Measurements from ENCODE around the gene ACAP1. TPM values are rescaled to one million over a fixed set of nuclear protein-coding genes. Genes with fewer than 3 reads are reported as not detected.
A peak's percentile ranks its signal among the peaks of the same experiment; 100 is the strongest.

Gene ACAP1
- total RNA-seq, 1 donor from 2014 or later = 2.1 TPM

DNA sequence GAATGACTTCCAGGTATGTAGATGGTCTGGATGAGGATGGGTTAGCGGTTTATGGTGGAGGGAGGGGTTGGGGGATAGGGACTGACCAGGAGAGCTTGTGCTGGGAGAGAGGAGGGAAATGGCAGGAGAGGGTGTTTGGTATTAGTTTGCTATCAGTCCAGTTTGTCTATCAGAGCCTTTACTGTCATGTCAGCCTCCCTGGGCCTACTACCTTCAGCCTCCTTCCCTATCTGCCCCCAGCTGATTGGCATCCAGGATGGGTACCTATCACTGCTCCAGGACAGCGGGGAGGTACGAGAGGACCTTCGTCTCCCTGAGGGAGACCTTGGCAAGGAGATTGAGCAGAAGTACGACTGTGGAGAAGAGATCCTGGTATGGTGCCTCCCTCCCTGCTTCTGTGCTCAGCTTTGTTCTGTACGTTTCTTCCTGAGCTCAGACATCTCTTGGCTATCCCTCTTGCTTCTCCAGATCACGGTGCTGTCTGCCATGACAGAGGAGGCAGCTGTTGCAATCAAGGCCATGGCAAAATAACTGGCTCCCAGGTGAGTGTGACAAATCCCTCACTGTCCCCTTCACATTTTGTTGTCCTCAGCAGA, 25.1 kb upstream of the ACAP1 start:
- peak overlapping the region in 2 of 3 donors; percentile 24 to 26 for H3K9ac ChIP-seq (ENCODE audit: low read depth in 1 of 3, low read length in 3 of 3)
- no peaks in the 10 kb centered on the region for H3K27me3 ChIP-seq (ENCODE audit: control insufficient read depth in 3 of 3, insufficient read depth in 3 of 3, low read length in 3 of 3)
- peaks cover 57 to 69% (median 67%) of the 10 kb centered on the region in 3 donors for H3K4me1 ChIP-seq (ENCODE audit: control insufficient read depth in 3 of 3, insufficient read depth in 3 of 3, low read length in 3 of 3)
- no peak overlapping the region for H3K4me3 ChIP-seq (ENCODE audit: low read length in 3 of 3)
- peaks cover 46 to 53% (median 49%) of the 10 kb centered on the region in 3 donors for H3K36me3 ChIP-seq (ENCODE audit: control insufficient read depth in 3 of 3, insufficient read depth in 3 of 3, low read length in 3 of 3)
- H3K27ac ChIP-seq (ENCODE audit: low read depth, low read length) = peak overlapping the region; percentile 32
- H3K9me3 ChIP-seq (ENCODE audit: control insufficient read depth in 3 of 3, low read length in 3 of 3) = no peaks in the 10 kb centered on the region

DNA sequence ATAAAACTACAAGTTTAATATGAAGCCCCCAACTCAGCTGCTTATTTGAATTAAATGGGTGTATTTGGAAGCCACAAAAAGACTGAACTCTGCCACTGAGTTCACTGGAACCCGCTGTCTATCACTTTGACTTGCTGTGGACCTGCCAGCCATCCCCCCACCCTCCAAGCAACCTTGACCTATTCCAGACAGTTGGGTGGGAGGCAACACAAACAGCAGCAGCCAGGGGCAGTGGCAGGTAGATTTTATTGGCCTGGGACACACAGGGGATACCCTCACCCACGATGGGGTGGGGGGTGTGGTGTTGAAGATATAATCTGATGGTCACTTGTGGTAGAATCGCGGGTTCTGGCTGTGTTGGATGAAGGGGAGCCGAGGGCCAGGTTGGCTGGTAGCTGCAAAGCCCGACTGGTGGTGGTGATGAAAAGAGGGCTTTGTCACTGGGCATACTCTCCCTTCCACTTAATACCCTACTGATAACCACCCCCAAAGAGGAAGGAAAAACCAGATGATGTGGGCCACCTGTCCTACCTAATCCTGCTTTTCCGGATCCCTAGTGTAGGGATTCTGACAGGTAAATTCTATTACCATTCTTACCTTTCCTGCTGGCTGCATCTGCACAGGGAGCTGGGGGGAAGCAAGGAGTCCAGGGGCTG, 23.8 kb upstream of the ACAP1 start:
- no peak overlapping the region for H3K27ac ChIP-seq (ENCODE audit: low read depth, low read length)

GRCh38 chr17:7313088-7313889, 23.0 kb upstream of the ACAP1 start:
- Histone ChIP-seq H3K36me3 (ENCODE audit: control insufficient read depth in 3 of 3, insufficient read depth in 3 of 3, low read length in 3 of 3) (peaks cover 60 to 70% (median 66%) of the 10 kb centered on the region in 3 donors), H3K9me3 (ENCODE audit: control insufficient read depth in 3 of 3, low read length in 3 of 3) (no peaks in the 10 kb centered on the region), H3K9ac (ENCODE audit: low read depth in 1 of 3, low read length in 3 of 3) (peak overlapping the region in 1 of 3 donors; percentile 93), H3K4me3 (ENCODE audit: low read length in 3 of 3) (no peak overlapping the region), H3K4me1 (ENCODE audit: control insufficient read depth in 3 of 3, insufficient read depth in 3 of 3, low read length in 3 of 3) (peaks cover 57 to 69% (median 66%) of the 10 kb centered on the region in 3 donors), H3K27me3 (ENCODE audit: control insufficient read depth in 3 of 3, insufficient read depth in 3 of 3, low read length in 3 of 3) (no peaks in the 10 kb centered on the region), H3K27ac (ENCODE audit: low read depth, low read length) (no peak overlapping the region)

More for the DNA sequence above, 23.8 kb upstream of the ACAP1 start:
- Histone ChIP-seq H3K27me3 (ENCODE audit: control insufficient read depth in 3 of 3, insufficient read depth in 3 of 3, low read length in 3 of 3) (no peaks in the 10 kb centered on the region), H3K9me3 (ENCODE audit: control insufficient read depth in 3 of 3, low read length in 3 of 3) (no peaks in the 10 kb centered on the region), H3K36me3 (ENCODE audit: control insufficient read depth in 3 of 3, insufficient read depth in 3 of 3, low read length in 3 of 3) (peaks cover 53 to 62% (median 59%) of the 10 kb centered on the region in 3 donors), H3K9ac (ENCODE audit: low read depth in 1 of 3, low read length in 3 of 3) (peak overlapping the region in 1 of 3 donors; percentile 93), H3K4me3 (ENCODE audit: low read length in 3 of 3) (no peak overlapping the region), H3K4me1 (ENCODE audit: control insufficient read depth in 3 of 3, insufficient read depth in 3 of 3, low read length in 3 of 3) (peaks cover 57 to 69% (median 67%) of the 10 kb centered on the region in 3 donors)

- Histone ChIP-seq H3K4me1 (ENCODE audit: control insufficient read depth in 3 of 3, insufficient read depth in 3 of 3, low read length in 3 of 3) (peaks cover 53 to 63% (median 58%) of the 10 kb centered on the region in 3 donors), H3K27me3 (ENCODE audit: control insufficient read depth in 3 of 3, insufficient read depth in 3 of 3, low read length in 3 of 3) (no peaks in the 10 kb centered on the region), H3K27ac (ENCODE audit: low read depth, low read length) (peak overlapping the region; percentile 89), H3K4me3 (ENCODE audit: low read length in 3 of 3) (peak overlapping the region; percentile 83 to 97 (median 92)), H3K36me3 (ENCODE audit: control insufficient read depth in 3 of 3, insufficient read depth in 3 of 3, low read length in 3 of 3) (peaks cover 68 to 78% (median 74%) of the 10 kb centered on the region in 3 donors), H3K9ac (ENCODE audit: low read depth in 1 of 3, low read length in 3 of 3) (peak overlapping the region; percentile 83 to 93 (median 88)), H3K9me3 (ENCODE audit: control insufficient read depth in 3 of 3, low read length in 3 of 3) (no peaks in the 10 kb centered on the region)
Measured at GRCh38 chr17:7313890-7314718, 22.2 kb upstream of the ACAP1 start.

DNA sequence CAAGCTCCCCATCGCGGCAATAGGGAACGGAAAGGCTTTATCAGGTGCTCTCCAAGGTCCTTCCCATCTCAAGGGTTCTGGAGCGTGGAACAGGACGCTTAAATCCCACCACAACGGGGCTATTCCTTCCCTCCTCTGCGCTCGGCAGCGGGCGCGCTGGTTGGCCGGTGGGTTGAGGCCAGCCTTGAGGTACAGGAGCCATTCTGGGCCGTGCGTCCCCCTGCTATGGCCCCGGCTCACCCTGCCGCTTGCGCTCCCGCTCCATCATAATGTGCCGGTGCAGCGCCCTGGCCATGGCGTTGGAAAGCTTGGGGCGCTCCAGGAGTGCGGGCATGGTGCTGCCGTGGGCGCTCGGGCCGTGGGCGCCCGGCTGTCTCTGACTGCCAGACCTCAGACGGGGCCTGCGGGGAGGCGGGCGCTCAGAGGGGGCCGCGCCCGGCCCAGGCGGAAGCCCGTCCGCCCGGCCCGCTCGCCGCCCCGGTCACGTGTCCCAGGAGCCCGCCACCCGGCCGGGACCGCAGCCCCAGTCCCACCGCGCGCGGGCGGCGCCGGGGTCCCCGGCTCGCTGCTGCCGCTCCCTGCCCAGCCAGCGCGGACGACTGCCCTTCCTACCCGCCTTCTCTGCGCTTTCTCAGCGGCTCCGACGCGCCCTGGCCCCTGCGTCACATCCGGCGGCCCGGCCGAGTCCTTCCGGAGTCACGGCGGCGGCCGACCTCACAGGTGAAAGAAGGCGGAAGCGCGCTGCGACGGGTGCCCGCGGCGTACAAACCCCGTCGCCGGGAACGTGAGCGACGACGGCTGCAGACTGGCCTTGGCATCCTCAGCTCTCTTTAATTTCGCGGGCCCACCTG, 21.4 kb upstream of the ACAP1 start, which contains the start of gene GPS2:
Gene GPS2 (minus strand): TSS at position 642 of the 851 bp plus-strand sequence. CDS start 308 bp downstream, at position 334.
- H3K9ac ChIP-seq (ENCODE audit: low read depth in 1 of 3, low read length in 3 of 3) = peak within 1 kb of the TSS; percentile 83 to 93 (median 88)
- no peaks in the 10 kb centered on the region for H3K9me3 ChIP-seq (ENCODE audit: control insufficient read depth in 3 of 3, low read length in 3 of 3)
- peaks cover 64 to 74% (median 70%) of the 10 kb centered on the region in 3 donors for H3K36me3 ChIP-seq (ENCODE audit: control insufficient read depth in 3 of 3, insufficient read depth in 3 of 3, low read length in 3 of 3)
- no peaks in the 10 kb centered on the region for H3K27me3 ChIP-seq (ENCODE audit: control insufficient read depth in 3 of 3, insufficient read depth in 3 of 3, low read length in 3 of 3)
- peaks cover 45 to 54% (median 49%) of the 10 kb centered on the region in 3 donors for H3K4me1 ChIP-seq (ENCODE audit: control insufficient read depth in 3 of 3, insufficient read depth in 3 of 3, low read length in 3 of 3)
- H3K4me3 ChIP-seq (ENCODE audit: low read length in 3 of 3) = peak within 1 kb of the TSS; percentile 83 to 97 (median 92)
- peak within 1 kb of the TSS; percentile 89 for H3K27ac ChIP-seq (ENCODE audit: low read depth, low read length)

DNA sequence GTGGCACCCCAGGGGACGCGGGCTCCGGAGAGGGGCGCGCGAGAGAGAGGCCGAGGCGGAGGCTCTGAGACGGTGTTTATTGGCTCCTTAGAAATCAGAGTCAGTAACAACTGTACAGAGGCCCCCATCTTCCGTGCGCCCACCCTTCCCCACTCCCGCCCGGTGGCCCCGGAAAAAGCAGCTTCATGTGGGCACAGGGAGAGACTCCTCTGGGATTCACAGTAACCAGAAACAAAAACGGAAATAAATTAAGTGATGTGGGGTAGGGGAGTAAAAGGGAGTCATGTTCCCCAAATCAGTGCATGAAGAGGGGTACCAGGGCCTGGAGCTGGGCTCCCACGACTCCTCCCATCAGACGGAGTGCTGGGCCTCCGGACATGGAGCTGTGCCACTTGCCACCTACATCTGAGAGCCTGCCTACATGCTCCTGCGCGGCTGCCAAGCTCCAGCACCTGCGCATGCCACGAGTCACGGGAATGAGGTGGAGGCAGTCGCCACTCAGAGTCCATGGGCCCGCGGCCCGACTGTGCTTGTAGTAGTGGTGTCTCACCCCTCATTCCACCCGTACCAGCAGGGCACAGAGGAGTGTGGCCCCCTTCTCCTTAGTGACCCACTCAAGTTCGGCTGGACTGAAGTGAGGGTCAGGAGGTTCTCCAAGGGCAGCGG, 20.6 kb upstream of the ACAP1 start:
- Histone ChIP-seq H3K9me3 (ENCODE audit: control insufficient read depth in 3 of 3, low read length in 3 of 3) (no peaks in the 10 kb centered on the region), H3K9ac (ENCODE audit: low read depth in 1 of 3, low read length in 3 of 3) (peak overlapping the region; percentile 80 to 93 (median 88)), H3K4me3 (ENCODE audit: low read length in 3 of 3) (peak overlapping the region; percentile 83 to 97 (median 92)), H3K27ac (ENCODE audit: low read depth, low read length) (peak overlapping the region; percentile 89), H3K27me3 (ENCODE audit: control insufficient read depth in 3 of 3, insufficient read depth in 3 of 3, low read length in 3 of 3) (no peaks in the 10 kb centered on the region), H3K4me1 (ENCODE audit: control insufficient read depth in 3 of 3, insufficient read depth in 3 of 3, low read length in 3 of 3) (peaks cover 38 to 47% (median 42%) of the 10 kb centered on the region in 3 donors), H3K36me3 (ENCODE audit: control insufficient read depth in 3 of 3, insufficient read depth in 3 of 3, low read length in 3 of 3) (peaks cover 62 to 75% (median 71%) of the 10 kb centered on the region in 3 donors)

DNA sequence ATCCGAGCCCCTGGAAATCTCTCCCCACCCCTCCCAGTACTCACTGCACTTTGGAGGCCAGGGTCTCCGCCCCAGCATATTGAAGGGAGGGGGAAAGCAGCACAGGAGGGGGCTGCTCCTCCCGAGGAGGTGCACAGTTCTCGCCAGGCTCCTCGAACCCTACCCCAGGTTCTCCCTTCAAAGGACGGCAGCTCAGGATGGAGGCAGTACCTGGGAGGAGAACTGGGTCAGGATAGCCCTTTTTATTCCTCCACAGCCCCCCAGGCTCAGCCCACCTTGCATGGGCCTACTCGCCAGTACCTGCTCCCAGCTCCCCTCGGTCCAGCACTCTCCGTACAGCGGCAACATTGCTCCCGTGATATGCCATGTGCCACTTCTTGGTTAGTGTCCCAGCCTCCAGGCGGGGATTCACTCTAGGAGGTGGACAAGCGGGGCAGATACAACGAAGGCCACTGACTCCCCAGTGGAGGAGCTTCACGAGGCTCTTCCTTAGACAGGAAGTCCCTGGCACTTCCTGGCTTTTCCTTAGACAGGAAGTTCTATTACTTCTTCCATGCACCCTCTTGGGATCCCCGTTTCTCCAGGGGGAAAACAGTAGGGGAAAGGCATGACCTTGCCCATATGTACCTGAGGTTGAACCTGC, 19.0 kb upstream of the ACAP1 start:
- Histone ChIP-seq H3K36me3 (ENCODE audit: control insufficient read depth in 3 of 3, insufficient read depth in 3 of 3, low read length in 3 of 3) (peaks cover 66 to 75% (median 75%) of the 10 kb centered on the region in 3 donors), H3K4me3 (ENCODE audit: low read length in 3 of 3) (no peak overlapping the region), H3K9me3 (ENCODE audit: control insufficient read depth in 3 of 3, low read length in 3 of 3) (no peaks in the 10 kb centered on the region), H3K27ac (ENCODE audit: low read depth, low read length) (no peak overlapping the region), H3K27me3 (ENCODE audit: control insufficient read depth in 3 of 3, insufficient read depth in 3 of 3, low read length in 3 of 3) (no peaks in the 10 kb centered on the region), H3K4me1 (ENCODE audit: control insufficient read depth in 3 of 3, insufficient read depth in 3 of 3, low read length in 3 of 3) (peaks cover 31 to 34% (median 33%) of the 10 kb centered on the region in 3 donors), H3K9ac (ENCODE audit: low read depth in 1 of 3, low read length in 3 of 3) (no peak overlapping the region)

Measured in skeletal muscle tissue (tissue), 4 donors.